ENCODE data around the gene CACNG5. TPM values are rescaled to one million over a fixed set of nuclear protein-coding genes. Genes with fewer than 3 reads are reported as not detected.

CACNG5 gene
- total and polyA plus RNA-seq, 4 donors = not detected

DNA sequence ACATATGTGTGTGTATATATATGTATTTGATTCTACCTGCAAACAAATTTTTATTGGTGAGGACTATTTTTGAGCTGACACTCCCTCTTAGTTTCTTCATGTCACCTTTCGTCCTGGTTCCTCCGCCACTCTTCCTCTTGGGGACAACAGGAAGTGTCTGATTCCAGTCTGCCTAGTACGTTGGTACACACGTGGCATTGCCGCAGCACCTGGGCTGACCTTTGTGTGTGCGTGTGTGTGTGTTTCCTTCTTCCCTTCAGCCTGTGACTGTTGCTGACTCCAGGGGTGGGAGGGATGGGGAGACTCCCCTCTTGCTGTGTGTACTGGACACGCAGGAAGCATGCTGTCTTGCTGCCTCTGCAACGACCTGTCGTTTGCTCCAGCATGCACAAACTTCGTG, 29.4 kb upstream of the CACNG5 start:
- no peak overlapping the region for H3K4me3 ChIP-seq (ENCODE audit: low read depth in 1 of 3, low read length in 3 of 3)
- no peaks in the 10 kb centered on the region for H3K4me1 ChIP-seq (ENCODE audit: control insufficient read depth in 4 of 4, insufficient read depth in 4 of 4, low read length in 3 of 4)
- TF ChIP-seq RAD21 (IDR thresholded peaks at IDR 0.05) = no peak
- TF ChIP-seq GABPA (IDR thresholded peaks at IDR 0.05 in 1 of 2, conservative IDR thresholded peaks at IDR 0.05 in 1 of 2) = no peak
- TF ChIP-seq ATF3 (IDR thresholded peaks at IDR 0.05) = no peak
- TF ChIP-seq CTCF (IDR thresholded peaks at IDR 0.05; ENCODE audit: low read depth, low read length, missing input control) = no peak
- TF ChIP-seq, protein P1, sequence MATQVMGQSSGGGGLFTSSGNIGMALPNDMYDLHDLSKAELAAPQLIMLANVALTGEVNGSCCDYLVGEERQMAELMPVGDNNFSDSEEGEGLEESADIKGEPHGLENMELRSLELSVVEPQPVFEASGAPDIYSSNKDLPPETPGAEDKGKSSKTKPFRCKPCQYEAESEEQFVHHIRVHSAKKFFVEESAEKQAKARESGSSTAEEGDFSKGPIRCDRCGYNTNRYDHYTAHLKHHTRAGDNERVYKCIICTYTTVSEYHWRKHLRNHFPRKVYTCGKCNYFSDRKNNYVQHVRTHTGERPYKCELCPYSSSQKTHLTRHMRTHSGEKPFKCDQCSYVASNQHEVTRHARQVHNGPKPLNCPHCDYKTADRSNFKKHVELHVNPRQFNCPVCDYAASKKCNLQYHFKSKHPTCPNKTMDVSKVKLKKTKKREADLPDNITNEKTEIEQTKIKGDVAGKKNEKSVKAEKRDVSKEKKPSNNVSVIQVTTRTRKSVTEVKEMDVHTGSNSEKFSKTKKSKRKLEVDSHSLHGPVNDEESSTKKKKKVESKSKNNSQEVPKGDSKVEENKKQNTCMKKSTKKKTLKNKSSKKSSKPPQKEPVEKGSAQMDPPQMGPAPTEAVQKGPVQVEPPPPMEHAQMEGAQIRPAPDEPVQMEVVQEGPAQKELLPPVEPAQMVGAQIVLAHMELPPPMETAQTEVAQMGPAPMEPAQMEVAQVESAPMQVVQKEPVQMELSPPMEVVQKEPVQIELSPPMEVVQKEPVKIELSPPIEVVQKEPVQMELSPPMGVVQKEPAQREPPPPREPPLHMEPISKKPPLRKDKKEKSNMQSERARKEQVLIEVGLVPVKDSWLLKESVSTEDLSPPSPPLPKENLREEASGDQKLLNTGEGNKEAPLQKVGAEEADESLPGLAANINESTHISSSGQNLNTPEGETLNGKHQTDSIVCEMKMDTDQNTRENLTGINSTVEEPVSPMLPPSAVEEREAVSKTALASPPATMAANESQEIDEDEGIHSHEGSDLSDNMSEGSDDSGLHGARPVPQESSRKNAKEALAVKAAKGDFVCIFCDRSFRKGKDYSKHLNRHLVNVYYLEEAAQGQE (IDR thresholded peaks at IDR 0.05) = no peak
- no peak for TF ChIP-seq FOXA1 (IDR thresholded peaks at IDR 0.05)
- no peak for TF ChIP-seq HNF4A (conservative IDR thresholded peaks at IDR 0.05)
- no peak for TF ChIP-seq NR2F2 (IDR thresholded peaks at IDR 0.05)
- TF ChIP-seq HNF4G (IDR thresholded peaks at IDR 0.05) = no peak
- TF ChIP-seq MAX (IDR thresholded peaks at IDR 0.05) = no peak
- TF ChIP-seq RXRA (IDR thresholded peaks at IDR 0.05) = no peak
- no peak overlapping the region for H3K27ac ChIP-seq (ENCODE audit: low read depth in 1 of 2, low read length in 2 of 2)
- DNase-seq (ENCODE audit: low spot score) = no peak
- no peaks in the 10 kb centered on the region for H3K9me3 ChIP-seq (ENCODE audit: control insufficient read depth in 4 of 4, low read length in 3 of 4)
- H3K36me3 ChIP-seq (ENCODE audit: control insufficient read depth in 4 of 4, insufficient read depth in 3 of 4, low read depth in 1 of 4, low read length in 3 of 4) = peaks cover 0 to 14% (median 2%) of the 10 kb centered on the region in 4 donors
- no peak overlapping the region for H3K9ac ChIP-seq (ENCODE audit: low read depth in 1 of 2, low read length in 2 of 2)
- H3K27me3 ChIP-seq (ENCODE audit: control insufficient read depth in 4 of 4, insufficient read depth in 4 of 4, low read length in 3 of 4) = no peaks in the 10 kb centered on the region
- 77% methylated on average over 10 of the region's 10 CpGs for WGBS

DNA sequence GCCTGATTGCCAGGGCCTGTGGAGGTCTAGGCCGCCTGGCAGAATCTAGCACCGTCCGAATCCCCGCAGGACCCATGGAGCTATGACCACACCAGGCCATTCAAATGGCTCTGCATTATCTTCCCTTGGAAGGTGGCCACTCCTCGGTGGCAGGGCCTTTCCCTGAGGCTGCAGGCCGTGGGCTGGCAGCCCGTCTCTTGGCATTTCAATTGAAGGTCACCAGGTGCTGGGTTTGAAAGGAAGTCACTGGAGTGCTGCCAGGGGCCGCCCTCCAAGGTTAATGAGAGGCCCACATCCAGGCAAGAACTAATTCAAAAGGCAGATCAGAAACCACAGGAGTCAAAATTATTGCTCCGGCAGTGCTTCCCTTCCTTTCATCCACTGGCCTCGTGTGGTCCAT, 27.7 kb upstream of the CACNG5 start:
- no peak overlapping the region for H3K9ac ChIP-seq (ENCODE audit: low read depth in 1 of 2, low read length in 2 of 2)
- no peaks in the 10 kb centered on the region for H3K4me1 ChIP-seq (ENCODE audit: control insufficient read depth in 4 of 4, insufficient read depth in 4 of 4, low read length in 3 of 4)
- peaks cover 0 to 11% (median 2%) of the 10 kb centered on the region in 4 donors for H3K36me3 ChIP-seq (ENCODE audit: control insufficient read depth in 4 of 4, insufficient read depth in 3 of 4, low read depth in 1 of 4, low read length in 3 of 4)
- no peaks in the 10 kb centered on the region for H3K9me3 ChIP-seq (ENCODE audit: control insufficient read depth in 4 of 4, low read length in 3 of 4)
- no peak for DNase-seq (ENCODE audit: low spot score)
- no peak overlapping the region for H3K27ac ChIP-seq (ENCODE audit: low read depth in 1 of 2, low read length in 2 of 2)
- no peaks in the 10 kb centered on the region for H3K27me3 ChIP-seq (ENCODE audit: control insufficient read depth in 4 of 4, insufficient read depth in 4 of 4, low read length in 3 of 4)
- 84% methylated on average over 10 of the region's 10 CpGs for WGBS
- H3K4me3 ChIP-seq (ENCODE audit: low read depth in 1 of 3, low read length in 3 of 3) = no peak overlapping the region
- no peak for TF ChIP-seq JUND (IDR thresholded peaks at IDR 0.05)
- no peak for TF ChIP-seq HNF4A (conservative IDR thresholded peaks at IDR 0.05)
- TF ChIP-seq RAD21 (IDR thresholded peaks at IDR 0.05) = no peak
- TF ChIP-seq GABPA (IDR thresholded peaks at IDR 0.05 in 1 of 2, conservative IDR thresholded peaks at IDR 0.05 in 1 of 2) = no peak
- TF ChIP-seq YY1 (IDR thresholded peaks at IDR 0.05) = no peak
- no peak for TF ChIP-seq FOXA2 (IDR thresholded peaks at IDR 0.05)
- TF ChIP-seq TAF1 (conservative IDR thresholded peaks at IDR 0.05) = no peak
- TF ChIP-seq NR2F2 (IDR thresholded peaks at IDR 0.05) = no peak
- TF ChIP-seq CTCF (IDR thresholded peaks at IDR 0.05; ENCODE audit: low read depth, low read length, missing input control) = no peak
- TF ChIP-seq, protein P2, sequence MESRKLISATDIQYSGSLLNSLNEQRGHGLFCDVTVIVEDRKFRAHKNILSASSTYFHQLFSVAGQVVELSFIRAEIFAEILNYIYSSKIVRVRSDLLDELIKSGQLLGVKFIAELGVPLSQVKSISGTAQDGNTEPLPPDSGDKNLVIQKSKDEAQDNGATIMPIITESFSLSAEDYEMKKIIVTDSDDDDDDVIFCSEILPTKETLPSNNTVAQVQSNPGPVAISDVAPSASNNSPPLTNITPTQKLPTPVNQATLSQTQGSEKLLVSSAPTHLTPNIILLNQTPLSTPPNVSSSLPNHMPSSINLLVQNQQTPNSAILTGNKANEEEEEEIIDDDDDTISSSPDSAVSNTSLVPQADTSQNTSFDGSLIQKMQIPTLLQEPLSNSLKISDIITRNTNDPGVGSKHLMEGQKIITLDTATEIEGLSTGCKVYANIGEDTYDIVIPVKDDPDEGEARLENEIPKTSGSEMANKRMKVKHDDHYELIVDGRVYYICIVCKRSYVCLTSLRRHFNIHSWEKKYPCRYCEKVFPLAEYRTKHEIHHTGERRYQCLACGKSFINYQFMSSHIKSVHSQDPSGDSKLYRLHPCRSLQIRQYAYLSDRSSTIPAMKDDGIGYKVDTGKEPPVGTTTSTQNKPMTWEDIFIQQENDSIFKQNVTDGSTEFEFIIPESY (IDR thresholded peaks at IDR 0.05) = no peak
- TF ChIP-seq RXRA (IDR thresholded peaks at IDR 0.05) = no peak
- no peak for TF ChIP-seq ATF3 (IDR thresholded peaks at IDR 0.05)
- no peak for TF ChIP-seq EGR1 (IDR thresholded peaks at IDR 0.05; ENCODE audit: low read depth in 2 of 2)
- TF ChIP-seq HNF4G (IDR thresholded peaks at IDR 0.05) = no peak
